GM23338 (cell line): ENCODE results near the gene DNAH8. TPM values are rescaled to one million over a fixed set of nuclear protein-coding genes. Genes with fewer than 3 reads are reported as not detected.

Experiments used
- ATAC-seq: fragments of 200-7000 bp; cut with Tn5 transposase; 3 replicates; pipeline ENCODE4 v1.9.1; 2020
- DNase-seq: peaks from one replicate; pipeline ENCODE4 v3.0.0-alpha.2; 2015; ENCODE audit warnings: low spot score
- H2AFZ ChIP-seq: fragments of 200-600 bp; sonication (generic); 2 replicates; pipeline ENCODE4 v1.8.0; 2016; ENCODE audit warnings: antibody characterized with exemption, mild to moderate bottlenecking, moderate library complexity
- H3F3A ChIP-seq: fragments of 200-600 bp; sonication (generic); replicated peaks from 2 replicates; pipeline ENCODE4 v1.8.0; 2017; ENCODE audit warnings: antibody characterized with exemption, mixed run types, low read depth
- H3K27ac ChIP-seq: fragments of 200-600 bp; sonication (generic); 2 replicates; pipeline ENCODE4 v1.6.1; 2016; ENCODE audit warnings: low read depth
- H3K27me3 ChIP-seq: fragments of 200-600 bp; sonication (generic); 2 replicates; pipeline ENCODE4 v1.8.0; 2016; ENCODE audit warnings: mild to moderate bottlenecking, mixed run types, moderate library complexity; ENCODE audit not compliant: insufficient read depth
- H3K36me3 ChIP-seq: fragments of 200-600 bp; sonication (generic); 2 replicates; pipeline ENCODE4 v1.8.0; 2016; ENCODE audit warnings: mild to moderate bottlenecking; ENCODE audit not compliant: insufficient read depth
- H3K4me1 ChIP-seq: fragments of 200-600 bp; sonication (generic); 2 replicates; pipeline ENCODE4 v1.8.0; 2016; ENCODE audit warnings: mild to moderate bottlenecking, moderate library complexity; ENCODE audit not compliant: insufficient read depth
- H3K4me2 ChIP-seq: fragments of 200-600 bp; sonication (generic); 2 replicates; pipeline ENCODE4 v1.7.1; 2017; ENCODE audit warnings: mixed run types
- H3K4me3 ChIP-seq: fragments of 200-600 bp; sonication (generic); 2 replicates; pipeline ENCODE4 v1.6.1; 2016; ENCODE audit warnings: mixed run types
- H3K79me2 ChIP-seq: fragments of 200-600 bp; sonication (generic); replicated peaks from 2 replicates; pipeline ENCODE4 v1.8.0; 2017; ENCODE audit warnings: mild to moderate bottlenecking; ENCODE audit not compliant: insufficient read depth
- H3K9me2 ChIP-seq: fragments of 200-600 bp; sonication (generic); 2 replicates; pipeline ENCODE4 v1.8.0; 2017; ENCODE audit not compliant: insufficient read depth
- H4K20me1 ChIP-seq: fragments of 200-600 bp; sonication (generic); replicated peaks from 2 replicates; pipeline ENCODE4 v1.8.0; 2017; ENCODE audit warnings: mild to moderate bottlenecking; ENCODE audit not compliant: insufficient read depth
- H3K27ac Mint-ChIP-seq: 2 replicates; pipeline ENCODE4 v1.8.0; 2020; ENCODE audit warnings: inconsistent platforms, mild to moderate bottlenecking, moderate library complexity, mixed read lengths
- H3K27me3 Mint-ChIP-seq: 3 replicates; pipeline ENCODE4 v1.8.0; 2022; ENCODE audit warnings: low read depth, mild to moderate bottlenecking, moderate library complexity, mixed read lengths, inconsistent platforms; ENCODE audit not compliant: insufficient read depth, poor library complexity
- H3K36me3 Mint-ChIP-seq: 3 replicates; pipeline ENCODE4 v1.8.0; 2021; ENCODE audit warnings: low read depth, mild to moderate bottlenecking, inconsistent platforms, moderate library complexity, mixed read lengths
- H3K4me1 Mint-ChIP-seq: 3 replicates; pipeline ENCODE4 v1.8.0; 2020; ENCODE audit warnings: mild to moderate bottlenecking, inconsistent platforms, mixed read lengths
- H3K4me3 Mint-ChIP-seq: 3 replicates; pipeline ENCODE4 v1.8.0; 2021; ENCODE audit warnings: moderate library complexity, mild to moderate bottlenecking, inconsistent platforms, mixed read lengths
- H3K9me3 Mint-ChIP-seq: 3 replicates; pipeline ENCODE4 v1.8.0; 2020; ENCODE audit warnings: moderate library complexity, mild to moderate bottlenecking, inconsistent platforms, mixed read lengths
- EZH2phosphoT487 ChIP-seq: fragments of 200-600 bp; sonication (generic); IDR thresholded peaks from one replicate; pipeline ENCODE4 v1.8.1; 2018; ENCODE audit warnings: antibody characterized with exemption; ENCODE audit not compliant: unreplicated experiment
- JUNB ChIP-seq: IDR thresholded peaks from one replicate; pipeline ENCODE4 v1.6.1; 2016; ENCODE audit warnings: antibody characterized with exemption; ENCODE audit not compliant: unreplicated experiment
- NANOG ChIP-seq: IDR thresholded peaks from 2 replicates; pipeline ENCODE4 v1.6.1; 2016; ENCODE audit warnings: antibody characterized with exemption, borderline replicate concordance
- STAT1 ChIP-seq: IDR thresholded peaks from one replicate; pipeline ENCODE4 v1.6.1; 2016; ENCODE audit warnings: antibody characterized with exemption; ENCODE audit not compliant: unreplicated experiment
- ZNF114 ChIP-seq: fragments of 250-450 bp; sonication (Bioruptor Pico); IDR thresholded peaks from 2 replicates; pipeline ENCODE4 v1.5.0; 2020; ENCODE audit warnings: mild to moderate bottlenecking, moderate library complexity
- polyA plus RNA-seq: library from polyadenylated mRNA; unstranded; fragments of >200 nt; fragmentation: Nextera tagmentation; extraction: Ambion mirVana; gene quantifications from 2 replicates; pipeline ENCODE4 v1.2.1, GENCODE V29; 2016
- total RNA-seq: library from RNA; depleted of rRNA; stranded (reverse); fragments of >200 nt; shearing (Covaris generic); gene quantifications from 2 replicates; pipeline ENCODE4 v1.2.3, GENCODE V29; 2014
- TF ChIP-seq, protein P1 (sequence below): fragments of 250-450 bp; sonication (Bioruptor Pico); IDR thresholded peaks from 2 replicates; pipeline ENCODE4 v1.5.0; 2020; ENCODE audit warnings: mild to moderate bottlenecking, moderate library complexity
- TF ChIP-seq, protein P2 (sequence below): IDR thresholded peaks from 2 replicates; pipeline ENCODE4 v1.6.1; 2016; ENCODE audit warnings: antibody characterized with exemption
- TF ChIP-seq, protein P3 (sequence below), 2 experiments: fragments of 200-600 bp in 1 of 2; sonication (generic) in 1 of 2; conservative IDR thresholded peaks; 2 replicates each; pipeline versions ENCODE4 v1.5.1 to v1.6.1; 2016 to 2017; ENCODE audit warnings: antibody characterized with exemption in 2 of 2, low read depth in 2 of 2, mild to moderate bottlenecking in 2 of 2, moderate library complexity in 1 of 2

Gene DNAH8
- total and polyA plus RNA-seq, 2 experiments from 2014 or later = 0.02 TPM; not detected in 1

DNA sequence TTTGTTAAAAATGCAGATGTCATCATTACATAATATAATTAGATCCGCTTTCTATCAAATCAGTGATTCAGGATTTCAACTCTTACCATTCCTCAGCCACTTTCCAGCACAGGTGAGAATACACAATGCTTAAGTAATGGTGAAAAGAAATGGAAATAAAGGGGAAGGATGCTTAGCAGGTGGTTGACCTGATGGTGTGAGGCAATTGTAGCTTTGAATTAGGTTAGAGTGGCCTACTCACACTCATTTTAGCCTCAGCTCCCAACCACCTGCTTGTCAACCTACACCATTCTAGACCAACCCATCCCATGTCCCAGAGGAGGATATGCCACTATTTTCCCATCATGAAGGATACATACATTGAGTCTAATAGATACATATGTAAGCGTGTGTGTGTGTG is 138.1 kb downstream of the DNAH8 start:
- no peaks in the 10 kb centered on the region for H3K9me2 ChIP-seq
- H3K36me3 ChIP-seq = no peaks in the 10 kb centered on the region
- H3K4me3 Mint-ChIP-seq = no peak overlapping the region
- H4K20me1 ChIP-seq = no peaks in the 10 kb centered on the region
- no peak overlapping the region; the same call in 1 of the 2 replicates for H3K4me2 ChIP-seq
- H2AFZ ChIP-seq = no peak overlapping the region
- TF ChIP-seq EZH2phosphoT487 (no peak), NANOG (no peak), ZNF114 (CRISPR knock-in tag) (no peak)
- TF ChIP-seq, protein P1, sequence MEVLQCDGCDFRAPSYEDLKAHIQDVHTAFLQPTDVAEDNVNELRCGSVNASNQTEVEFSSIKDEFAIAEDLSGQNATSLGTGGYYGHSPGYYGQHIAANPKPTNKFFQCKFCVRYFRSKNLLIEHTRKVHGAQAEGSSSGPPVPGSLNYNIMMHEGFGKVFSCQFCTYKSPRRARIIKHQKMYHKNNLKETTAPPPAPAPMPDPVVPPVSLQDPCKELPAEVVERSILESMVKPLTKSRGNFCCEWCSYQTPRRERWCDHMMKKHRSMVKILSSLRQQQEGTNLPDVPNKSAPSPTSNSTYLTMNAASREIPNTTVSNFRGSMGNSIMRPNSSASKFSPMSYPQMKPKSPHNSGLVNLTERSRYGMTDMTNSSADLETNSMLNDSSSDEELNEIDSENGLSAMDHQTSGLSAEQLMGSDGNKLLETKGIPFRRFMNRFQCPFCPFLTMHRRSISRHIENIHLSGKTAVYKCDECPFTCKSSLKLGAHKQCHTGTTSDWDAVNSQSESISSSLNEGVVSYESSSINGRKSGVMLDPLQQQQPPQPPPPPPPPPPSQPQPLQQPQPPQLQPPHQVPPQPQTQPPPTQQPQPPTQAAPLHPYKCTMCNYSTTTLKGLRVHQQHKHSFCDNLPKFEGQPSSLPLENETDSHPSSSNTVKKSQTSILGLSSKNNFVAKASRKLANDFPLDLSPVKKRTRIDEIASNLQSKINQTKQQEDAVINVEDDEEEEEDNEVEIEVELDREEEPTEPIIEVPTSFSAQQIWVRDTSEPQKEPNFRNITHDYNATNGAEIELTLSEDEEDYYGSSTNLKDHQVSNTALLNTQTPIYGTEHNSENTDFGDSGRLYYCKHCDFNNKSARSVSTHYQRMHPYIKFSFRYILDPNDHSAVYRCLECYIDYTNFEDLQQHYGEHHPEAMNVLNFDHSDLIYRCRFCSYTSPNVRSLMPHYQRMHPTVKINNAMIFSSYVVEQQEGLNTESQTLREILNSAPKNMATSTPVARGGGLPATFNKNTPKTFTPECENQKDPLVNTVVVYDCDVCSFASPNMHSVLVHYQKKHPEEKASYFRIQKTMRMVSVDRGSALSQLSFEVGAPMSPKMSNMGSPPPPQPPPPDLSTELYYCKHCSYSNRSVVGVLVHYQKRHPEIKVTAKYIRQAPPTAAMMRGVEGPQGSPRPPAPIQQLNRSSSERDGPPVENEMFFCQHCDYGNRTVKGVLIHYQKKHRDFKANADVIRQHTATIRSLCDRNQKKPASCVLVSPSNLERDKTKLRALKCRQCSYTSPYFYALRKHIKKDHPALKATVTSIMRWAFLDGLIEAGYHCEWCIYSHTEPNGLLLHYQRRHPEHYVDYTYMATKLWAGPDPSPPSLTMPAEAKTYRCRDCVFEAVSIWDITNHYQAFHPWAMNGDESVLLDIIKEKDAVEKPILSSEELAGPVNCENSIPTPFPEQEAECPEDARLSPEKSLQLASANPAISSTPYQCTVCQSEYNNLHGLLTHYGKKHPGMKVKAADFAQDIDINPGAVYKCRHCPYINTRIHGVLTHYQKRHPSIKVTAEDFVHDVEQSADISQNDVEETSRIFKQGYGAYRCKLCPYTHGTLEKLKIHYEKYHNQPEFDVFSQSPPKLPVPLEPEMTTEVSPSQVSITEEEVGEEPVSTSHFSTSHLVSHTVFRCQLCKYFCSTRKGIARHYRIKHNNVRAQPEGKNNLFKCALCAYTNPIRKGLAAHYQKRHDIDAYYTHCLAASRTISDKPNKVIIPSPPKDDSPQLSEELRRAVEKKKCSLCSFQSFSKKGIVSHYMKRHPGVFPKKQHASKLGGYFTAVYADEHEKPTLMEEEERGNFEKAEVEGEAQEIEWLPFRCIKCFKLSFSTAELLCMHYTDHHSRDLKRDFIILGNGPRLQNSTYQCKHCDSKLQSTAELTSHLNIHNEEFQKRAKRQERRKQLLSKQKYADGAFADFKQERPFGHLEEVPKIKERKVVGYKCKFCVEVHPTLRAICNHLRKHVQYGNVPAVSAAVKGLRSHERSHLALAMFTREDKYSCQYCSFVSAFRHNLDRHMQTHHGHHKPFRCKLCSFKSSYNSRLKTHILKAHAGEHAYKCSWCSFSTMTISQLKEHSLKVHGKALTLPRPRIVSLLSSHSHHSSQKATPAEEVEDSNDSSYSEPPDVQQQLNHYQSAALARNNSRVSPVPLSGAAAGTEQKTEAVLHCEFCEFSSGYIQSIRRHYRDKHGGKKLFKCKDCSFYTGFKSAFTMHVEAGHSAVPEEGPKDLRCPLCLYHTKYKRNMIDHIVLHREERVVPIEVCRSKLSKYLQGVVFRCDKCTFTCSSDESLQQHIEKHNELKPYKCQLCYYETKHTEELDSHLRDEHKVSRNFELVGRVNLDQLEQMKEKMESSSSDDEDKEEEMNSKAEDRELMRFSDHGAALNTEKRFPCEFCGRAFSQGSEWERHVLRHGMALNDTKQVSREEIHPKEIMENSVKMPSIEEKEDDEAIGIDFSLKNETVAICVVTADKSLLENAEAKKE (CRISPR knock-in tag) = peak; percentile 54; the same call in 1 of the 2 replicates
- TF ChIP-seq, protein P2, sequence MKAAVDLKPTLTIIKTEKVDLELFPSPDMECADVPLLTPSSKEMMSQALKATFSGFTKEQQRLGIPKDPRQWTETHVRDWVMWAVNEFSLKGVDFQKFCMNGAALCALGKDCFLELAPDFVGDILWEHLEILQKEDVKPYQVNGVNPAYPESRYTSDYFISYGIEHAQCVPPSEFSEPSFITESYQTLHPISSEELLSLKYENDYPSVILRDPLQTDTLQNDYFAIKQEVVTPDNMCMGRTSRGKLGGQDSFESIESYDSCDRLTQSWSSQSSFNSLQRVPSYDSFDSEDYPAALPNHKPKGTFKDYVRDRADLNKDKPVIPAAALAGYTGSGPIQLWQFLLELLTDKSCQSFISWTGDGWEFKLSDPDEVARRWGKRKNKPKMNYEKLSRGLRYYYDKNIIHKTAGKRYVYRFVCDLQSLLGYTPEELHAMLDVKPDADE = no peak
- no peaks in the 10 kb centered on the region for H3F3A ChIP-seq
- H3K27ac Mint-ChIP-seq = no peak overlapping the region
- DNase-seq = peak; percentile 23
- ATAC-seq = peak; percentile 51; the same call in 2 of the 3 replicates
- peaks cover 30% of the 10 kb centered on the region for H3K4me1 Mint-ChIP-seq
- H3K27ac ChIP-seq = no peak overlapping the region
- no peaks in the 10 kb centered on the region for H3K27me3 ChIP-seq
- no peaks in the 10 kb centered on the region for H3K79me2 ChIP-seq
- H3K27me3 Mint-ChIP-seq = peaks cover 2% of the 10 kb centered on the region
- H3K9me3 Mint-ChIP-seq = no peaks in the 10 kb centered on the region
- no peaks in the 10 kb centered on the region for H3K36me3 Mint-ChIP-seq
- peaks cover 22% of the 10 kb centered on the region for H3K4me1 ChIP-seq
- H3K4me3 ChIP-seq = no peak overlapping the region

DNA sequence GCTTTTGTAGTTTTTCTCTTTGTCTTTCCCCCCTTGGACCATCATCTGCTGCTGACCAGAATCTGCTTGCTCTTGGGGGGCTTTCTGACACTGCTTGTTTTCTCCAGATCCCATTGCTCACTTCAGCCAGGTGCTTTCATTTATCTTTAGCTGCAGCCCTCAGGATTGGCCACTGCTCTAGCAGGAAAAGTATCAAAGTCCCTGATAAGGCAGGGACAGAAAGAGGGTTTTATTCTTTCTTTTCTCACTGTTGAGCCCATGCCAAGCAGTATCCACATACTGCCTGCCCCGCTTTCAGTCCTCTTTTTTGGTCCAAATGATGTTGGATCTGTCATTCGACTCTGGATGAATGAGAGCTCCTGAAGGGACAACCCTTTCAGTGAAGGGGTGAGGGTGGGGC is 141.4 kb downstream of the DNAH8 start:
- H3K4me3 ChIP-seq = no peak overlapping the region
- no peak overlapping the region for H3K27ac Mint-ChIP-seq
- no peaks in the 10 kb centered on the region for H3K27me3 ChIP-seq
- no peaks in the 10 kb centered on the region for H3K79me2 ChIP-seq
- no peaks in the 10 kb centered on the region for H3K36me3 ChIP-seq
- H3F3A ChIP-seq = no peaks in the 10 kb centered on the region
- peaks cover 18% of the 10 kb centered on the region for H3K4me1 ChIP-seq
- no peaks in the 10 kb centered on the region for H4K20me1 ChIP-seq
- peaks cover 15% of the 10 kb centered on the region for H3K4me1 Mint-ChIP-seq
- no peak overlapping the region for H2AFZ ChIP-seq
- ATAC-seq (no peak), DNase-seq (no peak)
- peaks cover 5% of the 10 kb centered on the region for H3K27me3 Mint-ChIP-seq
- no peaks in the 10 kb centered on the region; the same call in 1 of the 2 replicates for H3K9me2 ChIP-seq
- no peak overlapping the region for H3K4me3 Mint-ChIP-seq
- H3K9me3 Mint-ChIP-seq = no peaks in the 10 kb centered on the region
- H3K36me3 Mint-ChIP-seq = no peaks in the 10 kb centered on the region
- no peak overlapping the region for H3K27ac ChIP-seq
- no peak overlapping the region for H3K4me2 ChIP-seq
- no peak for TF ChIP-seq STAT1
- TF ChIP-seq, protein P2 = no peak
- TF ChIP-seq, protein P3, sequence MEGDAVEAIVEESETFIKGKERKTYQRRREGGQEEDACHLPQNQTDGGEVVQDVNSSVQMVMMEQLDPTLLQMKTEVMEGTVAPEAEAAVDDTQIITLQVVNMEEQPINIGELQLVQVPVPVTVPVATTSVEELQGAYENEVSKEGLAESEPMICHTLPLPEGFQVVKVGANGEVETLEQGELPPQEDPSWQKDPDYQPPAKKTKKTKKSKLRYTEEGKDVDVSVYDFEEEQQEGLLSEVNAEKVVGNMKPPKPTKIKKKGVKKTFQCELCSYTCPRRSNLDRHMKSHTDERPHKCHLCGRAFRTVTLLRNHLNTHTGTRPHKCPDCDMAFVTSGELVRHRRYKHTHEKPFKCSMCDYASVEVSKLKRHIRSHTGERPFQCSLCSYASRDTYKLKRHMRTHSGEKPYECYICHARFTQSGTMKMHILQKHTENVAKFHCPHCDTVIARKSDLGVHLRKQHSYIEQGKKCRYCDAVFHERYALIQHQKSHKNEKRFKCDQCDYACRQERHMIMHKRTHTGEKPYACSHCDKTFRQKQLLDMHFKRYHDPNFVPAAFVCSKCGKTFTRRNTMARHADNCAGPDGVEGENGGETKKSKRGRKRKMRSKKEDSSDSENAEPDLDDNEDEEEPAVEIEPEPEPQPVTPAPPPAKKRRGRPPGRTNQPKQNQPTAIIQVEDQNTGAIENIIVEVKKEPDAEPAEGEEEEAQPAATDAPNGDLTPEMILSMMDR (conservative IDR thresholded peaks at IDR 0.05; ENCODE audit: low read depth in 2 of 2) = no peak
- TF ChIP-seq JUNB = no peak
